Measurements from ENCODE around the gene POFUT2. TPM values are rescaled to one million over a fixed set of nuclear protein-coding genes. Genes with fewer than 3 reads are reported as not detected.

Gene POFUT2
- total RNA-seq, 1 experiment from 2014 or later: 18.6 TPM

Other genes starting within 250 kb of the POFUT2 start
- gene ADARB1, start 213.3 kb downstream of the POFUT2 start, total RNA-seq (2014; rRNA removed; shearing (Covaris generic)): 33.6 and 36.6 TPM in 2 replicates
- gene COL18A1, start 117.3 kb upstream of the POFUT2 start, total RNA-seq (2014; rRNA removed; shearing (Covaris generic)): 3.7 and 3.9 TPM in 2 replicates